Spleen (tissue), 13 donors: ENCODE results near the gene MAL. TPM values are rescaled to one million over a fixed set of nuclear protein-coding genes. Genes with fewer than 3 reads are reported as not detected.
A peak's percentile ranks its signal among the peaks of the same experiment; 100 is the strongest.

Source experiments
- DNase-seq: peaks from one replicate; pipeline ENCODE4 v3.0.0-alpha.2; 2020
- H3K27ac ChIP-seq, 8 donors: fragments of 200-600 bp; sonication (generic) in 7 of 8; 1 replicate in 4 of 8; 2 replicates in 4 of 8; pipeline versions ENCODE4 v1.5.0 to v1.8.0; 2016 to 2021; ENCODE audit warnings: inconsistent platforms in 4 of 8, mild to moderate bottlenecking in 4 of 8, moderate library complexity in 1 of 8
- H3K27me3 ChIP-seq, 7 donors: fragments of 200-600 bp; sonication (generic) in 6 of 7; replicated peaks in 1 of 7; 1 replicate in 4 of 7; 2 replicates in 3 of 7; pipeline versions ENCODE4 v1.5.0 to v1.8.0; 2016 to 2021; ENCODE audit warnings: inconsistent platforms in 3 of 7, mild to moderate bottlenecking in 1 of 7
- H3K36me3 ChIP-seq, 6 donors: fragments of 200-600 bp; sonication (generic) in 5 of 6; 1 replicate in 4 of 6; 2 replicates in 2 of 6; pipeline versions ENCODE4 v1.5.0 to v1.8.0; 2016 to 2021; ENCODE audit warnings: inconsistent platforms in 2 of 6
- H3K4me1 ChIP-seq, 6 donors: fragments of 200-600 bp; sonication (generic) in 5 of 6; 1 replicate in 3 of 6; 2 replicates in 3 of 6; pipeline versions ENCODE4 v1.5.0 to v1.8.0; 2016 to 2021; ENCODE audit warnings: inconsistent platforms in 3 of 6
- H3K4me3 ChIP-seq, 8 donors: fragments of 200-600 bp; sonication (generic) in 7 of 8; 1 replicate in 4 of 8; 2 replicates in 4 of 8; pipeline versions ENCODE4 v1.5.0 to v1.8.0; 2016 to 2021; ENCODE audit warnings: inconsistent platforms in 4 of 8, mild to moderate bottlenecking in 4 of 8, moderate library complexity in 2 of 8
- H3K9me3 ChIP-seq, 8 donors: fragments of 200-600 bp; sonication (generic) in 7 of 8; 1 replicate in 4 of 8; 2 replicates in 4 of 8; pipeline versions ENCODE4 v1.5.0 to v1.8.0; 2016 to 2021; ENCODE audit warnings: inconsistent platforms in 4 of 8
- POLR2A ChIP-seq, 3 donors: fragments of 450-650 bp; IDR thresholded peaks; one replicate each; pipeline ENCODE4 v1.5.1; 2017; ENCODE audit warnings: antibody characterized with exemption in 3 of 3, mild to moderate bottlenecking in 1 of 3
- POLR2AphosphoS5 ChIP-seq, 3 donors: sonication (generic); formaldehyde crosslinking; IDR thresholded peaks; one replicate each; pipeline ENCODE4 v1.5.1; 2017; ENCODE audit warnings: antibody characterized with exemption in 3 of 3
- WGBS, 5 donors: extraction: QIAGEN DNeasy Blood & Tissue Kit in 3 of 5; methylation state at CpG; one replicate each; pipeline versions ENCODE4 v1.1.5 to v1.1.7; 2013 to 2018; 5-methylcytosine and 5-hydroxymethylcytosine counted together
- intact Hi-C: fragments of 100-400 bp; cut with DNase I; formaldehyde crosslinking; loops from one replicate; pipeline ENCODE4 v1.15.0; 2023; ENCODE audit warnings: low total_unique reads
- long read RNA-seq, 2 donors: transcript quantifications; one replicate each; lab custom pipeline, GENCODE V29; 2026
- polyA plus RNA-seq, 3 donors: library from polyadenylated mRNA; stranded (reverse); fragments of 200-250 nt; gene quantifications; one replicate each; pipeline ENCODE4 v1.2.1, GENCODE V29; 2013
- total RNA-seq, 7 donors: library from RNA; depleted of rRNA in 3 of 7; stranded (reverse); fragments of >200 nt in 3 of 7; fragmentation: NEBNext Ultra II Directional in 4 of 7; extraction: Animal tissue kit (Norgen Biotek cat#: 25700) in 4 of 7; gene quantifications; one replicate each; pipeline versions ENCODE4 v1.1.0 to v1.2.1, GENCODE V29; 2016 to 2021
- TF ChIP-seq, protein P1 (sequence below), 11 experiments: fragments of 200-600 bp in 7 of 11; fragments of 450-650 bp in 4 of 11; sonication (generic) in 4 of 11; IDR thresholded peaks in 8 of 11; conservative IDR thresholded peaks in 3 of 11; 1 replicate in 7 of 11; 2 replicates in 4 of 11; pipeline versions ENCODE4 v1.4.0 to v1.8.0; 2016 to 2021; ENCODE audit warnings: antibody characterized with exemption in 11 of 11, inconsistent platforms in 4 of 11, mild to moderate bottlenecking in 1 of 11
- donor health status: healthy with polysubstance abuse.
- donor health status: DM: no; HTN: no; CAD: no; lungs with moderate emphysema.
- donor health status: DM: no; HTN: no; CAD: no.
- donor health status: Bipolar disorder and iron deficiency.
- donor health status: healthy.
- donor health status: DM: no; HTN: no; CAD: no.
- donor health status: DM: yes; HTN: yes; CAD: no.

The MAL gene
- total RNA-seq (10 to 100 TPM in 3 of 7 donors, 1 to 10 TPM in 4; 4.7 to 18.8 (median 8.1) TPM), polyA plus RNA-seq (10 to 100 TPM in 1 of 3 donors, 1 to 10 TPM in 2; 8.4 to 12.7 (median 9.0) TPM)
- long read RNA-seq, donor 1, partial matches to known transcripts, result 0 of 2 reads
- long read RNA-seq, donor 1, other reads (novel, unspliced or antisense), result 0 of 2 reads
- long read RNA-seq, donor 2, partial matches to known transcripts, result 5 of 6 reads
- long read RNA-seq, donor 2, other reads (novel, unspliced or antisense), result 0 of 6 reads

DNA sequence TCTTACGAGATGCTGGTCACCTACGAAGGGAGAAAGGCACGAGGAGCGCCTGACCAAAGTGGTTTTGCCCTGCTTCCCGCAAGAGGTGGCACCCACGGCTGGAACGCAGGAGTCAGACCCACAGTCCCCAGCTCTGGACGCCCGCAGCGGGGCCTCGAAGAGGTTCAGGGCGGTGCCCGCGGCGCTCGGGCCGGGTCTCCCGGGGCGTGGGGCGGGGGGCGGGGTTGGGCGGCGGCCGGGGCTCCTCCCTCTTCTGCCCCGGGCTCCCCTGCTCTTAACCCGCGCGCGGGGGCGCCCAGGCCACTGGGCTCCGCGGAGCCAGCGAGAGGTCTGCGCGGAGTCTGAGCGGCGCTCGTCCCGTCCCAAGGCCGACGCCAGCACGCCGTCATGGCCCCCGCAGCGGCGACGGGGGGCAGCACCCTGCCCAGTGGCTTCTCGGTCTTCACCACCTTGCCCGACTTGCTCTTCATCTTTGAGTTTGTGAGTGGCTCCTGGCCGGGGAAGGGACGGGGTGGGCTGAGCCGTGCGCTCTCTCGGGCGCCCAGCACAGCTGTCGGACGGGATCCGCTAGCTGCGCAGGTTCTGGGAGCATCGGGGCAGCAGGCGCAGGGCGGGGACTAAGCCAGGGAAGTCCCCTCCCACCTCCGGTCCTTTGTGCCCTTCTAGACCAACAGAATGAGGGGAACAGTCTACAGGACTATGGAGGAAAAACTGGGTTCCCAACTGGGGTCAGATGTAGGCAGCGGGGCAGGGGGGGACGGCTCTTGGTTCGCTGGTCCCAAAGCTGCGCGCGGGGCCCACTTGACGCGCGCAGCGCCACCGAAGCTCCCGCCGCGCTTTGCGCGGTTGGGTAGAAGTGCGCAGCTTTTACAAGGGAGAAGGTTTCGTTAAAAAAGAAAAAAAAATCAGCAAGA lies at the start of gene MAL:
TSS of gene MAL (plus strand) at position 303 of the 914 bp plus-strand sequence. CDS start at position 388, 85 bp downstream.
- intact Hi-C loops, result no loop called here
- H3K27me3 ChIP-seq, result peaks cover 0 to 80% (median 43%) of the 10 kb centered on the region in 7 donors
- H3K4me1 ChIP-seq, result peaks cover 3 to 60% (median 33%) of the 10 kb centered on the region in 6 donors

DNA sequence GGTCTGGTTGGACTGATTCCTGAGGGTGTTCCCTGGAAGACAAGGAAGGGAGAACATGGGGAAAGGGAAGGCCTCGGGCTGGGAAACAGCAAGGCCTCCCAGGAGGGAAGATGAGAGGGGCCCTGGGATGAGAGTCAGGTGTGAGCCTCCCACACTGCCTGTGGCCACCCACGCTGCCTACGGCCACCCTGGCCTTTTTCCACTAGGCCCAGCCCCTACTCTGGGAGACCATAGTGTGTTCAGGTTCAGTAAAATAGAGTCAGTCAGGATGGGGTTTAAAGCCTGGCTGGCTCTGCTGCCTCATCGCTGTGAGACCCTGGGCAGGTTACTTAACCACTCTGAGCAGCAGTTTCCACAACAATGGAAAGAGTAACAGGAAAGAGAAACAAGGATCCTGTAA lies 47.7 kb upstream of the MAL start:
- Histone ChIP-seq H3K27ac (no peak overlapping the region), H3K36me3 (no peaks in the 10 kb centered on the region), H3K4me3 (no peak overlapping the region), H3K27me3 (peaks cover 0 to 41% (median 0%) of the 10 kb centered on the region in 7 donors), H3K9me3 (no peaks in the 10 kb centered on the region), H3K4me1 (no peaks in the 10 kb centered on the region)
- no peak for TF ChIP-seq POLR2AphosphoS5 (IDR thresholded peaks at IDR 0.05)
- TF ChIP-seq POLR2A (IDR thresholded peaks at IDR 0.05), result no peak
- TF ChIP-seq, protein P1, sequence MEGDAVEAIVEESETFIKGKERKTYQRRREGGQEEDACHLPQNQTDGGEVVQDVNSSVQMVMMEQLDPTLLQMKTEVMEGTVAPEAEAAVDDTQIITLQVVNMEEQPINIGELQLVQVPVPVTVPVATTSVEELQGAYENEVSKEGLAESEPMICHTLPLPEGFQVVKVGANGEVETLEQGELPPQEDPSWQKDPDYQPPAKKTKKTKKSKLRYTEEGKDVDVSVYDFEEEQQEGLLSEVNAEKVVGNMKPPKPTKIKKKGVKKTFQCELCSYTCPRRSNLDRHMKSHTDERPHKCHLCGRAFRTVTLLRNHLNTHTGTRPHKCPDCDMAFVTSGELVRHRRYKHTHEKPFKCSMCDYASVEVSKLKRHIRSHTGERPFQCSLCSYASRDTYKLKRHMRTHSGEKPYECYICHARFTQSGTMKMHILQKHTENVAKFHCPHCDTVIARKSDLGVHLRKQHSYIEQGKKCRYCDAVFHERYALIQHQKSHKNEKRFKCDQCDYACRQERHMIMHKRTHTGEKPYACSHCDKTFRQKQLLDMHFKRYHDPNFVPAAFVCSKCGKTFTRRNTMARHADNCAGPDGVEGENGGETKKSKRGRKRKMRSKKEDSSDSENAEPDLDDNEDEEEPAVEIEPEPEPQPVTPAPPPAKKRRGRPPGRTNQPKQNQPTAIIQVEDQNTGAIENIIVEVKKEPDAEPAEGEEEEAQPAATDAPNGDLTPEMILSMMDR (IDR thresholded peaks at IDR 0.05 in 8 of 11, conservative IDR thresholded peaks at IDR 0.05 in 3 of 11), result no peak
- intact Hi-C loops, result no loop called here
- WGBS, 5 donors, result 66 to 90% (median 79%) methylated on average over 4 of the region's 4 CpGs
- DNase-seq, result no peak

More for the DNA sequence above, at the start of gene MAL:
- Histone ChIP-seq H3K9me3 (no peaks in the 10 kb centered on the region), H3K27ac (peak within 1 kb of the TSS; percentile 41 to 83 (median 74)), H3K4me3 (peak within 1 kb of the TSS; percentile 38 to 75 (median 50)), H3K36me3 (no peaks in the 10 kb centered on the region)
- TF ChIP-seq, protein P1 (IDR thresholded peaks at IDR 0.05 in 8 of 11, conservative IDR thresholded peaks at IDR 0.05 in 3 of 11), result no peak
- TF ChIP-seq POLR2AphosphoS5 (IDR thresholded peaks at IDR 0.05), result peak; percentile 47 to 75 (median 70)
- TF ChIP-seq POLR2A (IDR thresholded peaks at IDR 0.05), result no peak
- WGBS, 5 donors, result 1 to 8% (median 1%) methylated on average over 34 to 81 of the region's 81 CpGs
- no peak for DNase-seq

DNA sequence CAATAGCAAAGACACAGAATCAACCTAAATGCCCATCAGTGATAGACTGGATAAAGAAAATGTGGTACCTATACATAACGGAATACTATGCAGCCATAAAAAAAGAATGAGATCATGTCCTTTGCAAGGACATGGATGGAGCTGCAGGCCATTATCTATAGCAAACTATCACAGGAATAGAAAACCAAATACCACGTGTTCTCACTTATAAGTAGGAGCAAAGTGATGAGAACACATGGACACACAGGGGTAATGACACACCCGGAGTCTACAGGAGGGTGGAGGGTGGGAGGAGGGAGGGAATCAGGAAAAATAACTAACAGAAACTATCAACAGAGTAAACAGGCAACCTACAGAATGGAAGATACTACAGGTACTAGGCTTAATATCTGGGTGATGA lies 46.6 kb upstream of the MAL start:
- intact Hi-C loops, result no loop called here
- H3K27me3 ChIP-seq, result peaks cover 0 to 44% (median 0%) of the 10 kb centered on the region in 7 donors
- TF ChIP-seq, protein P1 (IDR thresholded peaks at IDR 0.05 in 8 of 11, conservative IDR thresholded peaks at IDR 0.05 in 3 of 11), result no peak
- TF ChIP-seq POLR2AphosphoS5 (IDR thresholded peaks at IDR 0.05) (no peak), POLR2A (IDR thresholded peaks at IDR 0.05) (no peak)
- no peaks in the 10 kb centered on the region for H3K4me1 ChIP-seq
- no peaks in the 10 kb centered on the region for H3K36me3 ChIP-seq
- WGBS, 5 donors, result 71 to 91% (median 78%) methylated on average over 3 of the region's 3 CpGs
- H3K27ac ChIP-seq, result no peak overlapping the region
- no peak overlapping the region for H3K4me3 ChIP-seq
- DNase-seq, result no peak
- no peaks in the 10 kb centered on the region for H3K9me3 ChIP-seq
